GM21786 (cell line): ENCODE measurements around the gene FIZ1.
A peak's percentile ranks its signal among the peaks of the same experiment; 100 is the strongest.

Experiments used
- ATAC-seq: cut with Tn5 transposase; IDR thresholded peaks from one replicate; pipeline ENCODE4 v1.9.1; 2021; ENCODE audit not compliant: unreplicated experiment

The FIZ1 gene

GRCh38 chr19:55636723-55637122 is 37.4 kb upstream of the FIZ1 start:
- no peak for ATAC-seq

- no peak for ATAC-seq
Measured at GRCh38 chr19:55635856-55636440, 36.6 kb upstream of the FIZ1 start.

GRCh38 chr19:55635334-55635717 is 36.0 kb upstream of the FIZ1 start:
- ATAC-seq: no peak

- ATAC-seq: no peak
Measured at GRCh38 chr19:55633861-55634260, 34.5 kb upstream of the FIZ1 start.

- ATAC-seq: no peak
Measured at GRCh38 chr19:55632463-55632834, 33.1 kb upstream of the FIZ1 start.

- ATAC-seq: no peak
Measured at GRCh38 chr19:55626350-55626749, 27.0 kb upstream of the FIZ1 start.

GRCh38 chr19:55625004-55625326 is 25.6 kb upstream of the FIZ1 start:
- ATAC-seq: no peak

GRCh38 chr19:55624109-55625003 is 25.0 kb upstream of the FIZ1 start, which contains the start of gene ZNF784:
Gene ZNF784 (minus strand): TSS chr19:55624566. CDS start chr19:55624561, 5 bp downstream.
- peak; percentile 69 for ATAC-seq

- no peak for ATAC-seq
Measured at GRCh38 chr19:55623561-55623960, 24.2 kb upstream of the FIZ1 start.

- ATAC-seq: no peak
Measured at GRCh38 chr19:55623130-55623529, 23.8 kb upstream of the FIZ1 start.

- ATAC-seq: no peak
Measured at GRCh38 chr19:55622242-55622969, 23.1 kb upstream of the FIZ1 start.

GRCh38 chr19:55621673-55622231 is 22.4 kb upstream of the FIZ1 start:
- no peak for ATAC-seq

GRCh38 chr19:55621205-55621672 is 21.9 kb upstream of the FIZ1 start:
- no peak for ATAC-seq

- no peak for ATAC-seq
Measured at GRCh38 chr19:55620410-55621204, 21.3 kb upstream of the FIZ1 start.

- no peak for ATAC-seq
Measured at GRCh38 chr19:55619286-55619685, 20.0 kb upstream of the FIZ1 start.

- no peak for ATAC-seq
Measured at GRCh38 chr19:55618426-55618825, 19.1 kb upstream of the FIZ1 start.

GRCh38 chr19:55617426-55617825 is 18.1 kb upstream of the FIZ1 start:
- ATAC-seq: no peak

GRCh38 chr19:55616395-55616875 is 17.1 kb upstream of the FIZ1 start:
- ATAC-seq: no peak

- ATAC-seq: no peak
Measured at GRCh38 chr19:55615543-55616394, 16.5 kb upstream of the FIZ1 start.
